IgD-negative memory B cell (primary cell): ENCODE measurements around the gene YARS1. TPM values are rescaled to one million over a fixed set of nuclear protein-coding genes. Genes with fewer than 3 reads are reported as not detected.
A peak's percentile ranks its signal among the peaks of the same experiment; 100 is the strongest.
"Not testable (repeated sequence)": the region's sequence is repeated elsewhere in the genome, so short reads cannot be mapped to it uniquely, and the experiment has no call there.

Experiments used
- H3K27ac Mint-ChIP-seq, 3 donors: one replicate each; pipeline ENCODE4 v1.8.0; 2020 to 2022; ENCODE audit warnings: mild to moderate bottlenecking in 3 of 3, mixed read lengths in 3 of 3, moderate library complexity in 1 of 3
- H3K27me3 Mint-ChIP-seq: one replicate; pipeline ENCODE4 v1.8.0; 2021; ENCODE audit warnings: mixed read lengths
- H3K36me3 Mint-ChIP-seq: one replicate; pipeline ENCODE4 v1.8.0; 2020; ENCODE audit warnings: mild to moderate bottlenecking, mixed read lengths
- H3K4me1 Mint-ChIP-seq, 3 donors: one replicate each; pipeline ENCODE4 v1.8.0; 2020 to 2022; ENCODE audit warnings: mixed read lengths in 3 of 3, mild to moderate bottlenecking in 1 of 3
- H3K4me3 Mint-ChIP-seq, 4 donors: one replicate each; pipeline ENCODE4 v1.8.0; 2020 to 2022; ENCODE audit warnings: mild to moderate bottlenecking in 4 of 4, mixed read lengths in 4 of 4, moderate library complexity in 3 of 4
- H3K9me3 Mint-ChIP-seq, 3 donors: one replicate each; pipeline ENCODE4 v1.8.0; 2020 to 2021; ENCODE audit warnings: mixed read lengths in 3 of 3, mild to moderate bottlenecking in 1 of 3
- polyA plus RNA-seq: library from polyadenylated mRNA; unstranded; fragments of 300-500 nt; fragmentation: Illumina TruSeq; gene quantifications from one replicate; pipeline ENCODE4 v1.2.3, GENCODE V29; 2021

The YARS1 gene
- polyA plus RNA-seq, 1 donor from 2014 or later, result 41.8 TPM

GRCh38 chr1:32804460-32804859, 12.7 kb downstream of the YARS1 start:
- not testable (repeated sequence) for H3K27ac Mint-ChIP-seq, H3K36me3 Mint-ChIP-seq, H3K9me3 Mint-ChIP-seq, H3K27me3 Mint-ChIP-seq, H3K4me3 Mint-ChIP-seq, H3K4me1 Mint-ChIP-seq

GRCh38 chr1:32801096-32801715, 16.0 kb downstream of the YARS1 start:
- H3K36me3 Mint-ChIP-seq, result peaks cover 16% of the 10 kb centered on the region
- peak overlapping the region in 1 of 4 donors; percentile 1 for H3K4me3 Mint-ChIP-seq
- H3K27me3 Mint-ChIP-seq, result no peaks in the 10 kb centered on the region
- H3K4me1 Mint-ChIP-seq, result peaks cover 6 to 19% (median 9%) of the 10 kb centered on the region in 3 donors
- no peak overlapping the region for H3K27ac Mint-ChIP-seq
- no peaks in the 10 kb centered on the region for H3K9me3 Mint-ChIP-seq

- peaks cover 8 to 20% (median 9%) of the 10 kb centered on the region in 3 donors for H3K4me1 Mint-ChIP-seq
- peak overlapping the region in 2 of 4 donors; percentile 0 to 9 for H3K4me3 Mint-ChIP-seq
- peaks cover 11% of the 10 kb centered on the region for H3K36me3 Mint-ChIP-seq
- H3K9me3 Mint-ChIP-seq, result no peaks in the 10 kb centered on the region
- H3K27me3 Mint-ChIP-seq, result no peaks in the 10 kb centered on the region
- peak overlapping the region in 1 of 3 donors; percentile 67 for H3K27ac Mint-ChIP-seq
These were observed 18.3 kb downstream of the YARS1 start for GRCh38 chr1:32798679-32799416.

- H3K27ac Mint-ChIP-seq, result peak overlapping the region in 1 of 3 donors; percentile 67
- H3K4me1 Mint-ChIP-seq, result peaks cover 9 to 22% (median 12%) of the 10 kb centered on the region in 3 donors
- no peak overlapping the region for H3K4me3 Mint-ChIP-seq
- H3K36me3 Mint-ChIP-seq, result peaks cover 13% of the 10 kb centered on the region
- no peaks in the 10 kb centered on the region for H3K9me3 Mint-ChIP-seq
- H3K27me3 Mint-ChIP-seq, result no peaks in the 10 kb centered on the region
These were observed 19.0 kb downstream of the YARS1 start for GRCh38 chr1:32798191-32798590.

GRCh38 chr1:32797456-32797855, 19.7 kb downstream of the YARS1 start:
- H3K4me3 Mint-ChIP-seq, result no peak overlapping the region
- H3K27ac Mint-ChIP-seq, result no peak overlapping the region
- H3K36me3 Mint-ChIP-seq, result peaks cover 17% of the 10 kb centered on the region
- no peaks in the 10 kb centered on the region for H3K9me3 Mint-ChIP-seq
- H3K27me3 Mint-ChIP-seq, result no peaks in the 10 kb centered on the region
- H3K4me1 Mint-ChIP-seq, result peaks cover 9 to 26% (median 17%) of the 10 kb centered on the region in 3 donors

GRCh38 chr1:32795763-32796162, 21.4 kb downstream of the YARS1 start:
- not testable (repeated sequence) for H3K27me3 Mint-ChIP-seq, H3K4me3 Mint-ChIP-seq, H3K9me3 Mint-ChIP-seq, H3K27ac Mint-ChIP-seq
- peaks cover 9 to 22% (median 17%) of the 10 kb centered on the region in 3 donors for H3K4me1 Mint-ChIP-seq
- H3K36me3 Mint-ChIP-seq, result peaks cover 15% of the 10 kb centered on the region

GRCh38 chr1:32791881-32792280, 25.3 kb downstream of the YARS1 start:
- no peak overlapping the region for H3K4me3 Mint-ChIP-seq
- H3K27ac Mint-ChIP-seq, result no peak overlapping the region
- H3K4me1 Mint-ChIP-seq, result peaks cover 0 to 10% (median 7%) of the 10 kb centered on the region in 3 donors

GRCh38 chr1:32789356-32789755, 27.8 kb downstream of the YARS1 start:
- H3K9me3 Mint-ChIP-seq, result not testable (repeated sequence)

More at GRCh38 chr1:32791881-32792280, 25.3 kb downstream of the YARS1 start:
- no peaks in the 10 kb centered on the region for H3K9me3 Mint-ChIP-seq
- H3K36me3 Mint-ChIP-seq, result peaks cover 6% of the 10 kb centered on the region
- no peaks in the 10 kb centered on the region for H3K27me3 Mint-ChIP-seq

GRCh38 chr1:32786856-32787255, 30.3 kb downstream of the YARS1 start:
- Mint-ChIP-seq H3K9me3 (no peaks in the 10 kb centered on the region), H3K27ac (no peak overlapping the region), H3K4me3 (no peak overlapping the region), H3K4me1 (peaks cover 0 to 1% (median 0%) of the 10 kb centered on the region in 3 donors), H3K27me3 (no peaks in the 10 kb centered on the region), H3K36me3 (peaks cover 2% of the 10 kb centered on the region)

More at GRCh38 chr1:32789356-32789755, 27.8 kb downstream of the YARS1 start:
- H3K27me3 Mint-ChIP-seq, H3K27ac Mint-ChIP-seq, H3K4me3 Mint-ChIP-seq, H3K36me3 Mint-ChIP-seq: not testable (repeated sequence)
- H3K4me1 Mint-ChIP-seq, result peaks cover 0 to 10% (median 8%) of the 10 kb centered on the region in 3 donors

GRCh38 chr1:32784817-32785216, 32.3 kb downstream of the YARS1 start:
- Mint-ChIP-seq H3K27me3 (no peaks in the 10 kb centered on the region), H3K4me3 (no peak overlapping the region), H3K36me3 (peaks cover 5% of the 10 kb centered on the region), H3K9me3 (no peaks in the 10 kb centered on the region), H3K27ac (no peak overlapping the region), H3K4me1 (peaks cover 0 to 1% (median 0%) of the 10 kb centered on the region in 3 donors)

GRCh38 chr1:32783851-32784250, 33.3 kb downstream of the YARS1 start:
- H3K9me3 Mint-ChIP-seq, result no peaks in the 10 kb centered on the region
- H3K27me3 Mint-ChIP-seq, result no peaks in the 10 kb centered on the region
- peaks cover 0 to 1% (median 0%) of the 10 kb centered on the region in 3 donors for H3K4me1 Mint-ChIP-seq
- peaks cover 5% of the 10 kb centered on the region for H3K36me3 Mint-ChIP-seq
- H3K4me3 Mint-ChIP-seq, result no peak overlapping the region
- no peak overlapping the region for H3K27ac Mint-ChIP-seq

- no peak overlapping the region for H3K4me3 Mint-ChIP-seq
- peaks cover 0 to 1% (median 0%) of the 10 kb centered on the region in 3 donors for H3K4me1 Mint-ChIP-seq
- H3K9me3 Mint-ChIP-seq, result no peaks in the 10 kb centered on the region
- no peak overlapping the region for H3K27ac Mint-ChIP-seq
- H3K27me3 Mint-ChIP-seq, result no peaks in the 10 kb centered on the region
- peaks cover 7% of the 10 kb centered on the region for H3K36me3 Mint-ChIP-seq
These were observed 35.1 kb downstream of the YARS1 start for GRCh38 chr1:32782086-32782485.

- Mint-ChIP-seq H3K27me3 (no peaks in the 10 kb centered on the region), H3K27ac (no peak overlapping the region)
These were observed 36.4 kb downstream of the YARS1 start for GRCh38 chr1:32780628-32781234.

GRCh38 chr1:32780005-32780404, 37.2 kb downstream of the YARS1 start:
- Mint-ChIP-seq H3K9me3 (no peaks in the 10 kb centered on the region), H3K27ac (no peak overlapping the region), H3K4me1 (no peaks in the 10 kb centered on the region), H3K27me3 (no peaks in the 10 kb centered on the region), H3K36me3 (peaks cover 7% of the 10 kb centered on the region), H3K4me3 (no peak overlapping the region)

More at GRCh38 chr1:32780628-32781234, 36.4 kb downstream of the YARS1 start:
- Mint-ChIP-seq H3K36me3 (peaks cover 7% of the 10 kb centered on the region), H3K9me3 (no peaks in the 10 kb centered on the region), H3K4me3 (no peak overlapping the region), H3K4me1 (no peaks in the 10 kb centered on the region)

- Mint-ChIP-seq H3K36me3 (peaks cover 5% of the 10 kb centered on the region), H3K9me3 (no peaks in the 10 kb centered on the region), H3K4me1 (no peaks in the 10 kb centered on the region), H3K27ac (no peak overlapping the region), H3K27me3 (no peaks in the 10 kb centered on the region), H3K4me3 (no peak overlapping the region)
These were observed 37.9 kb downstream of the YARS1 start for GRCh38 chr1:32779242-32779641.
